Neural crest cell (in vitro differentiated cells): Measurements from ENCODE around the gene FRAS1. TPM values are rescaled to one million over a fixed set of nuclear protein-coding genes. Genes with fewer than 3 reads are reported as not detected.

Source experiments
- DNase-seq: peaks from one replicate; pipeline ENCODE4 v3.0.0; 2021; ENCODE audit warnings: low read depth, mixed read lengths, low spot score
- H3K27ac Mint-ChIP-seq: one replicate; pipeline ENCODE4 v1.8.0; 2021; ENCODE audit warnings: mild to moderate bottlenecking, mixed read lengths; ENCODE audit not compliant: unreplicated experiment
- H3K27me3 Mint-ChIP-seq: 2 replicates; pipeline ENCODE4 v1.8.0; 2021; ENCODE audit warnings: low read depth, mild to moderate bottlenecking, mixed read lengths
- H3K36me3 Mint-ChIP-seq: 2 replicates; pipeline ENCODE4 v1.8.0; 2021; ENCODE audit warnings: low read depth, mild to moderate bottlenecking, mixed read lengths
- H3K4me1 Mint-ChIP-seq: 2 replicates; pipeline ENCODE4 v1.8.0; 2021; ENCODE audit warnings: mixed read lengths
- H3K4me3 Mint-ChIP-seq: one replicate; pipeline ENCODE4 v1.8.0; 2021; ENCODE audit warnings: mild to moderate bottlenecking, mixed read lengths
- H3K9me3 Mint-ChIP-seq: 2 replicates; pipeline ENCODE4 v1.8.0; 2021; ENCODE audit warnings: mixed read lengths
- total RNA-seq: library from RNA; stranded (reverse); gene quantifications from 2 replicates; pipeline ENCODE4 v1.2.1, GENCODE V29; 2021
- TF ChIP-seq, protein P1 (sequence below): fragments of 200-600 bp; sonication (generic); conservative IDR thresholded peaks from 2 replicates; pipeline ENCODE4 v1.5.0; 2021; ENCODE audit warnings: antibody characterized with exemption, mild to moderate bottlenecking

FRAS1 gene
- total RNA-seq, 1 donor from 2014 or later: 8.4 TPM

DNA sequence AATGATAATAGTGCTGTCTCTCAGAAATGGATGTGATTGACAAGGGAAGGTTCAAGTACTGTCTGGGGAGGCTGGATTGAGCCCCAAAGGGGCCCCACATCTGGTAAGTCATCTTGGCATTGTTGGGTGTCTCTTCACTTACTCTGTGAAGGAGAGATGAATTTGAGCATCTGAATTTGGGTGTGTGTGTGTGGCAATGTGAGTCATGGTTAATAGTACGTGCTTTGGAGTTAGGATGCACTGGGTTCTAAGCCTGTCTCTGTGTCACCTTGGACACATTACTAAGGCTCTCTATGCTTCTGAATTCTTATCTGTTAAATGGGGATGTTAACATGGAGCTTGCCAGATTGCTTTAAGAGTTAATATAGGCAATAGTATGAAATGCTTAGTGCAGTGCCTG is 80.4 kb downstream of the FRAS1 start:
- no peak overlapping the region for H3K27ac Mint-ChIP-seq
- no peak overlapping the region for H3K4me3 Mint-ChIP-seq
- peaks cover 3% of the 10 kb centered on the region for H3K36me3 Mint-ChIP-seq
- DNase-seq: no peak
- H3K9me3 Mint-ChIP-seq: peaks cover 9% of the 10 kb centered on the region
- peaks cover 14% of the 10 kb centered on the region for H3K4me1 Mint-ChIP-seq
- H3K27me3 Mint-ChIP-seq: no peaks in the 10 kb centered on the region
- TF ChIP-seq, protein P1, sequence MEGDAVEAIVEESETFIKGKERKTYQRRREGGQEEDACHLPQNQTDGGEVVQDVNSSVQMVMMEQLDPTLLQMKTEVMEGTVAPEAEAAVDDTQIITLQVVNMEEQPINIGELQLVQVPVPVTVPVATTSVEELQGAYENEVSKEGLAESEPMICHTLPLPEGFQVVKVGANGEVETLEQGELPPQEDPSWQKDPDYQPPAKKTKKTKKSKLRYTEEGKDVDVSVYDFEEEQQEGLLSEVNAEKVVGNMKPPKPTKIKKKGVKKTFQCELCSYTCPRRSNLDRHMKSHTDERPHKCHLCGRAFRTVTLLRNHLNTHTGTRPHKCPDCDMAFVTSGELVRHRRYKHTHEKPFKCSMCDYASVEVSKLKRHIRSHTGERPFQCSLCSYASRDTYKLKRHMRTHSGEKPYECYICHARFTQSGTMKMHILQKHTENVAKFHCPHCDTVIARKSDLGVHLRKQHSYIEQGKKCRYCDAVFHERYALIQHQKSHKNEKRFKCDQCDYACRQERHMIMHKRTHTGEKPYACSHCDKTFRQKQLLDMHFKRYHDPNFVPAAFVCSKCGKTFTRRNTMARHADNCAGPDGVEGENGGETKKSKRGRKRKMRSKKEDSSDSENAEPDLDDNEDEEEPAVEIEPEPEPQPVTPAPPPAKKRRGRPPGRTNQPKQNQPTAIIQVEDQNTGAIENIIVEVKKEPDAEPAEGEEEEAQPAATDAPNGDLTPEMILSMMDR: no peak

DNA sequence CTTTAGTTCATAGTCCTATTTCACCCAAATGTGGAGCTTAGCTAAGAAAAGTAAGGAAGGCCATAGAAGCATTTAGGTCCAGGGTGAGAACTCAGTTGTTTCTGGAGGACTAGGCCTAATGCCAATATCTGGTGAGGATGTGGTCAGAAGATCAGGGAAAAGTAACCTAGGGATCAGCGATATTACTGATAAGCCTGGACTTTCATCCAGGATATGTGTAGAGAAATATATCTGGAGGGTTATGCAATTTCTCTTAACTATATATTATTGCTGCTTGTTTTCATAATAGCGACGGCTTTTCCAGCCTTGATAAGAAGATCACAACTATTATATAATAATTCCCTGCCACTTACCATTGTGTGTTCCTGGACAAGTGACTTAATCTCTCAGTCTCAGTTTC is 81.1 kb downstream of the FRAS1 start:
- Mint-ChIP-seq H3K9me3 (peaks cover 9% of the 10 kb centered on the region), H3K4me3 (no peak overlapping the region), H3K27me3 (no peaks in the 10 kb centered on the region), H3K36me3 (peaks cover 3% of the 10 kb centered on the region), H3K27ac (no peak overlapping the region), H3K4me1 (peaks cover 14% of the 10 kb centered on the region)
- TF ChIP-seq, protein P1: no peak
- no peak for DNase-seq

DNA sequence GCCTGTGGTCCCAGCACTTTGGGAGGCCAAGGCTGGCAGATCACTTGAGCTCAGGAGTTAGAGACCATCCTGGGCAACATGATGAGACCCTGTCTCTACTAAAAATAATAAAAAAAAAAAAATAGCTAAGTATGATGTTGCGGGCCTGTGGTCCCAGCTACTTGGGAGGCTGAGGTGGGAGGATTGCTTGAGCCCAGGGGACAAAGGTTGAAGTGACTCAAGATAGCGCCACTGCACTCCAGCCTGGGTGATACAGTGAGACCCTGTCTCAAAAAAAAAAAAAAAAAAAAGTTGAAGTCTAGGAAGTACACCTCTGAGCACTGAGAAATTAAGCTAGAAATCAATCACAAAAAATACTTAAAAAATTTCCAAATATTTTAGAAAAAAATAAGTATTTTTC is 86.5 kb downstream of the FRAS1 start:
- peaks cover 3% of the 10 kb centered on the region for H3K36me3 Mint-ChIP-seq
- H3K27me3 Mint-ChIP-seq: no peaks in the 10 kb centered on the region
- peaks cover 9% of the 10 kb centered on the region for H3K9me3 Mint-ChIP-seq
- no peak overlapping the region for H3K27ac Mint-ChIP-seq
- TF ChIP-seq, protein P1: no peak
- no peak overlapping the region for H3K4me3 Mint-ChIP-seq
- no peak for DNase-seq
- H3K4me1 Mint-ChIP-seq: no peaks in the 10 kb centered on the region

DNA sequence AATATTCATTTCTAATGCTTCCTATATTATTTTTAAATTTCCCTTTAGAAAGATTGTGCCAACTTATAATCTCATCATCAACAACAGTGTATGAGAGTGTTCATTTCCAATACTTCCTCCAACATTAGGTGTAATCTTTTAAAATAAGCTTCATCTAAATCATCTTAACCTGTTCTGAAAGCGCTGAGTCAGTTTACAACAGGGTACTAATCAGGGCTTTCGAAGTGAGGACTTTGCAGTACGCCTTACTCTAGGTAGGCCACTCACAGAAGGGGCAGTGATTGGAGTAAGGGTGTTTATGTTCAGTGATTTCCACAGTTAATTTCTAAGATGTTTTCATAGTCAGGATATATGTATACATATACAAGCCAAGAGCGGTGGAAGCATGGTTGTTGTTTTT is 87.9 kb downstream of the FRAS1 start:
- Mint-ChIP-seq H3K9me3 (peaks cover 9% of the 10 kb centered on the region), H3K36me3 (peaks cover 3% of the 10 kb centered on the region), H3K4me3 (no peak overlapping the region), H3K27me3 (no peaks in the 10 kb centered on the region), H3K27ac (no peak overlapping the region), H3K4me1 (peaks cover 4% of the 10 kb centered on the region)
- no peak for DNase-seq
- TF ChIP-seq, protein P1: no peak

DNA sequence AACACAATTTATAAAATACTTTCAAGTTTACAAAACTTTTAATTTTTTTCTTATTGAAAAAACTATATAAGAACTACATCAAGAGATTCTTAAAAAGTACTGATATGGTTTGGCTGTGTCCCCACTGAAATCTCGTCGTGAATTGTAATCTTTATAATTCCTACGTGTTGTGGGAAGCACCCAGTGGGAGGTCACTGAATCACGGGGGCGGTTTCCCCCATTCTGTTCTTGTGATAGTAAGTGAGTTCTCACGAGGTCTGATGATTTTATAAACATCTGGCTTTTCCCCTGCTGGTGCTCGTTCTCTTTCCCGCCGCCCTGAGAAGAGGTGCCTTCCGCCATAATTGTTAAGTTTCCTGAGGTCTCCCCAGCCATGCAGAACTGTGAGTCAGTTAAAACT is 88.5 kb downstream of the FRAS1 start:
- TF ChIP-seq, protein P1: no peak
- no peak for DNase-seq
- no peaks in the 10 kb centered on the region for H3K27me3 Mint-ChIP-seq
- H3K36me3 Mint-ChIP-seq: peaks cover 3% of the 10 kb centered on the region
- peaks cover 9% of the 10 kb centered on the region for H3K9me3 Mint-ChIP-seq
- H3K4me3 Mint-ChIP-seq: no peak overlapping the region
- peaks cover 4% of the 10 kb centered on the region for H3K4me1 Mint-ChIP-seq
- H3K27ac Mint-ChIP-seq: no peak overlapping the region
